Adipocyte (in vitro differentiated cells): ENCODE results near the gene LIPC.
"Not testable (repeated sequence)": the region's sequence is repeated elsewhere in the genome, so short reads cannot be mapped to it uniquely, and the experiment has no call there.

Source experiments
- DNase-seq: peaks from one replicate; pipeline ENCODE4 v3.0.0-alpha.2; 2015; ENCODE audit warnings: low read depth
- H3K27me3 ChIP-seq: replicated peaks from 2 replicates; pipeline ENCODE4 v1.7.0; 2013; ENCODE audit warnings: mild to moderate bottlenecking, low read length, moderate library complexity; ENCODE audit not compliant: control insufficient read depth, insufficient read depth
- H3K36me3 ChIP-seq: 2 replicates; pipeline ENCODE4 v1.7.0; 2013; ENCODE audit warnings: low read length, mild to moderate bottlenecking, moderate library complexity; ENCODE audit not compliant: control insufficient read depth, insufficient read depth, severe bottlenecking
- H3K4me1 ChIP-seq: 2 replicates; pipeline ENCODE4 v1.7.0; 2013; ENCODE audit warnings: mild to moderate bottlenecking, low read length, moderate library complexity; ENCODE audit not compliant: control insufficient read depth, insufficient read depth
- H3K4me3 ChIP-seq: 2 replicates; pipeline ENCODE4 v1.7.0; 2013; ENCODE audit warnings: mild to moderate bottlenecking, low read length, moderate library complexity
- H3K9ac ChIP-seq: 2 replicates; pipeline ENCODE4 v1.7.0; 2013; ENCODE audit warnings: mild to moderate bottlenecking, low read length, moderate library complexity
- H3K9me3 ChIP-seq: 2 replicates; pipeline ENCODE4 v1.7.0; 2013; ENCODE audit warnings: mild to moderate bottlenecking, low read length, moderate library complexity; ENCODE audit not compliant: control insufficient read depth

Gene LIPC

DNA sequence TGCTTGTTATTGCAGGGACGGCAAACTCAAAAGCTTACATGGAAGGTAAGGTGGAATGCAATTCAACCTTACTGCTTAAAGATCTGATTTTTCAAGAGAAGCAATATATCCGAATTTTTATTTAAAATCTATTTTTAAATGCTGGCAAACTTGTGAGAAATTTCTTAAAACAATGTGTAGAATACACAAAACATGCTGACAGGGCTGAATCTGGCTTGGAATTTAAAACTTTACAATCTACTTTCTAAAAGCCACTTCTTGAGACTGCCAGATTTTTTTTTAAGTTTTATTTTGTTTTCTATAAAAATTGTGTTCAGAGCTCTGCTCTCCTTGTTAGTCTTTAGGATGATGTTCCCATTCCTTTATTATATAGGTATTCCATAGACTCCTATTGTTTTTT lies 171.0 kb downstream of the LIPC start:
- H3K9me3 ChIP-seq: no peaks in the 10 kb centered on the region
- no peak for DNase-seq
- no peaks in the 10 kb centered on the region for H3K4me1 ChIP-seq
- no peak overlapping the region for H3K4me3 ChIP-seq
- no peak overlapping the region for H3K9ac ChIP-seq
- peaks cover 40% of the 10 kb centered on the region for H3K36me3 ChIP-seq
- no peaks in the 10 kb centered on the region for H3K27me3 ChIP-seq

DNA sequence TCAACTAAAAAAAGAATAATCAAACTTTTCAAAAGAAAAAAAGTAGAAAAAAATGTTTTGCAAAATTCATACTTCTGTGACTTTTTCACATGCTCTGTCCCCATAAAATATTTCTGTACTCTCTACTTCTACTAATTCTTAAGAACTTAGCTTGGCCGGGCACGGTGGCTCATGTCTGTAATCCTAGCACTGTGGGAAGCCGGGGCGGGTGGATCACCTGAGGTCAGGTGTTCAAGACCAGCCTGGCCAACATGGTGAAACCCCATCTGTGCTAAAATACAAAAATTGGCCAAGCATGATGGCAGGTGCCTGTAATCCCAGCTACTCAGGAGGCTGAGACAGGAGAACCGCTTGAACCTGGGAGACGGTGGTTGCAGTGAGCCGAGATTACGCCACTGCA lies 172.1 kb downstream of the LIPC start:
- H3K4me1 ChIP-seq, DNase-seq: not testable (repeated sequence)
- H3K36me3 ChIP-seq: peaks cover 44% of the 10 kb centered on the region

DNA sequence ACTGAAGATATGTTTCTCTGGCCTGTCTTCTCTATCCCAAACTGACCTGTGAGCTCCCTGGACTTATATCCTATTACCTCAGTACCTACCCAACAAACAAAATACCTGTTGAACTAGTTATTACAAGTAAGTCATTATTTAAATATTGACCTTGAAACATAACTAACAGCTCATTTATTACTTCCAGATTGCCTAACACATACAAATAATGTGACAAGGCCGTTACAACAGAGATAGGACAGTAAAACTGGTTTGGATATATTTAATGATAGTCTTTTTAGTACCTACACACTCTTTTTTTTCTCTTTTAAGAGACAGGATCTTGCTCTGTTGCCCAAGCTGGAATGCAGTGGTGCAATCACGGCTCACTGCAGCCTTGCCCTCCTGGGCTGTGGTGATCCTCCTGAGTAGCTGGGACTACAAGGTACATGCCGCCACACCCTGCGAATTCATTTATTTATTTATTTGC lies 172.7 kb downstream of the LIPC start:
- H3K4me1 ChIP-seq: peaks cover 8% of the 10 kb centered on the region
- no peaks in the 10 kb centered on the region for H3K27me3 ChIP-seq
- no peak overlapping the region for H3K9ac ChIP-seq
- no peaks in the 10 kb centered on the region for H3K9me3 ChIP-seq
- no peak for DNase-seq
- H3K36me3 ChIP-seq: peaks cover 49% of the 10 kb centered on the region
- H3K4me3 ChIP-seq: no peak overlapping the region

More for the DNA sequence above, 172.1 kb downstream of the LIPC start:
- not testable (repeated sequence) for H3K9ac ChIP-seq, H3K27me3 ChIP-seq, H3K4me3 ChIP-seq, H3K9me3 ChIP-seq

DNA sequence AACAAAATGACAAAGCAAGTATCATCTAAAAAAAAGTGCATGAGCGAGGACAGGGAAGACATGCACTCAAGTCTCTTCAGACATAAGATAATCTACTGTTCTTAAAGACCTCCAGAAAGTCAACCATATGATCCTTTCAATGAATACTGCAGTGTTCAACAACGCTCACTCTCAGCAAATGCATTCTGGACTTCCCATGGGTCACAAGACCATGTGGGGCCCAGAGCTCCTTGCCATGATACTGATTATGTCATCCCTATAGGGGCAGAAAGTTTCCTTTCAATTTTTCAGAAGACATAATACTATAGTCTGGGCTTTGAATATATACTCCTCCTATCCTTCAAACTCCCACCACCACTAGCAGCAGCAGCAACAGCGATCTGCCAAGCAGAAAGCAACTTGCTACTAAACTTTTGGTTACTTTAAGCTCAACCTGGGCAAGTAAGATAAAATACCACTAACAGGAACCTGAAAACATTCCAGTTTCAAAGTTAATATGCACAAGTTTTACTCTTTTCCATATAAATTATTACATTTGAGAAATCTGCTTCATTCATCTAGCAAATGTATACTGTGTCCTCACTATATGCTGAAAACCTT lies 174.2 kb downstream of the LIPC start:
- Histone ChIP-seq H3K4me1 (peaks cover 8% of the 10 kb centered on the region), H3K27me3 (no peaks in the 10 kb centered on the region), H3K36me3 (peaks cover 59% of the 10 kb centered on the region), H3K4me3 (no peak overlapping the region), H3K9ac (no peak overlapping the region), H3K9me3 (no peaks in the 10 kb centered on the region)
- DNase-seq: no peak

DNA sequence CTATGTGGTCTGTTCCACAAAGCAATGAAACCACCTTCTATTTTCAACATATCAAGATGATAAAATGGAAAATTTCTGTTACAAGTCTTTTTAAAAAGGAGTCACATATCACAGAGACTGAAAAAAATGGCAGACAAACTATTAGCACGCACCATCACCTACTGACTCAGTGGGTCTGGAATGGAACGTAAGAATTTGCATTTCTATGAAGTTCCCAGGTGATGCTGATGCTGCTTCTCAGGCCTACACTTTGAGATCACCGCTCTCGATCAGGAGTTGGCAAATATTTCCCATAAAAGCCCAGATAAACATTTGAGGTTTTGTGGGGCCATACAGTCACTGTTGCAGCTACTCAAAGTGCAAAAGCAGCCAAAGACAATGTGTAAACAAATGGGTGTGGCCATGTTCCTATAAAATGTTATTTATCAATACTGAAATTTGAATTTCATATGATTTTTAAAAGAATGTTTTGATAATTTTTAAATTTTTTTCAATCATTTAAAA lies 174.8 kb downstream of the LIPC start:
- Histone ChIP-seq H3K4me3 (no peak overlapping the region), H3K9me3 (no peaks in the 10 kb centered on the region), H3K4me1 (peaks cover 8% of the 10 kb centered on the region), H3K27me3 (no peaks in the 10 kb centered on the region), H3K9ac (no peak overlapping the region), H3K36me3 (peaks cover 60% of the 10 kb centered on the region)
- DNase-seq: no peak

DNA sequence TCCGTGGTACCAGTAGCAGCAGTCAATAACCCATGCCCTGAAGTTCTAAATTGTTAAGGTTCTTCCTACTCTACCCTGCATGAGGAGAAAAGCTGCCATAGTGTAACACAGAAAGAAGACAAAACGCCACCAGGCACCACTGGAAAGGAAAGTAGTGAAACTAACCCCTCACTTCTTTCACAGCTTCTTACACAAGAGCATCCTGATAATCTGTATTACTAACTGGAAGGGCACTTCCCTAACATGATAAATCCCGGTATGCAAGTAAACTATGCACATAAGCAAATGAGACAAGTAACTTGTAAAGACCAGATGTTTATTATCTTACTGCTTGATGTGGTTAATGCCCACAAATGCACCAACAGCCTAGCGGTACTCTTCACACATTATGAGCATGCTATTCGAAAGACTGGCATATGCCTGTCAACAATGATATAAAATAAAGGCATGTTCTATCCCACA lies 176.4 kb downstream of the LIPC start:
- Histone ChIP-seq H3K36me3 (peaks cover 55% of the 10 kb centered on the region), H3K9ac (no peak overlapping the region), H3K27me3 (no peaks in the 10 kb centered on the region), H3K4me3 (no peak overlapping the region), H3K9me3 (peaks cover 4% of the 10 kb centered on the region), H3K4me1 (peaks cover 8% of the 10 kb centered on the region)
- no peak for DNase-seq

DNA sequence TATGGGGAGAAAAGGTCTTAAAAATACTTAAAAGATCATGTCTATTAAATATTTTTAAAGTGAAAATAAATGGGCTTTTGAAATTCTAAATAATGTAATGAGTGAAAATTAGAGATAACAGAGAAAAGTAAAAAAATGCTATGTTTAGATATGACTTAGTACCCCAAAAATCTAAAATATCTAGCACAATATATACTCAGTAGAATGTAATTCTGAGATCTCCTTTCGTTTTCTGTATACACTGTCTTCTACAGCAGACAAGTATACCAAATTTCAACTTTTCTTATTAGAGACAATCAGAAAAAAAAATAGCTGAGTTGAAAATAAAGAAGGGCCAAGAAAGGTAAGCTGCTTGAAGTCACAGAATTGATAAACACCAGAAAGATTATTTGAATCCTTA lies 176.9 kb downstream of the LIPC start:
- Histone ChIP-seq H3K9ac (no peak overlapping the region), H3K4me1 (peaks cover 8% of the 10 kb centered on the region), H3K36me3 (peaks cover 55% of the 10 kb centered on the region), H3K9me3 (peaks cover 8% of the 10 kb centered on the region), H3K27me3 (no peaks in the 10 kb centered on the region), H3K4me3 (no peak overlapping the region)
- peak; percentile 33 for DNase-seq

DNA sequence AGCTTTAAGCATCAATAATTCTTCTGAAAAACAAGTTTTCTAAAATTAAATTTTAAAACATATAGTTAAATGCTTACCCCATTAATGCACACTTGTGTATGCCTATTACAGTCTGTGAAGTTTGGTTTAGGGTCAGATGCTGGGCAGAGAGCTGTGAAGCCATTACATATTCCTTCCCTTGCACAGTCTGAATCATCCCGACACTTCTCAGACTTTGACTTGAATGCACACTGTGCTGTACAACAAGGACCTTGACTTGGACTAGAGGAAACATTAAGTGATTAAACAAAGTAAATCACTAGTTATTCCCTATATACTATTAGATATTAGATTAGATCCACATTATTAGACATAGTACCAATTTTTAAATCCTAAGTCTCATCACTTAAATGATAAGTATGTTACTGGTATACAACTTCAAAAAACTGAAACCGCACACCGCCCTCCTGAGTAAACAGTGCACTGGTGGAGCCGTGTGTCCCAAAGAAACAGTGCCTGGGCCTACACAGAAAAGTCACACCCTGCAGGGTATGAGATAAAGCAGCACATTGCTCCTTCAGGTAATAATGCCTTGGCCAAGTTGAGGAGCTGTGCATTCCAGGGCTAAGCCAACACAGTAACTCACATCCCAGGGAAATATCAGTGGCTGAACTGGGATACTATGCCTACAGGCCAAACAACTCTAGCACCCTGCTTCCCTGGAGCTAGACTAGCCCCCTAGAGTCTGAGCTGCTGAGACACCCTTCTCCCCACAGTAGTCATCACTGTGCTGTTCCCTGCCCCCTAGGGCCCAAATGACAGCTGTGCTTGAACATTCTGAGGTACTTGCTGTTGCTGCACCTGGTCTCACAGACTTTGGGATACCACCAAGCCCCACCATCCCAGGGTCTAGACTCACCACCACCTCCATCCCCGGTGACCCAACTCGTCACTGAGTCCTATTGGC lies 180.2 kb downstream of the LIPC start:
- Histone ChIP-seq H3K4me3 (no peak overlapping the region), H3K9ac (no peak overlapping the region), H3K9me3 (peaks cover 19% of the 10 kb centered on the region), H3K27me3 (no peaks in the 10 kb centered on the region), H3K36me3 (peaks cover 56% of the 10 kb centered on the region), H3K4me1 (peaks cover 8% of the 10 kb centered on the region)
- no peak for DNase-seq

DNA sequence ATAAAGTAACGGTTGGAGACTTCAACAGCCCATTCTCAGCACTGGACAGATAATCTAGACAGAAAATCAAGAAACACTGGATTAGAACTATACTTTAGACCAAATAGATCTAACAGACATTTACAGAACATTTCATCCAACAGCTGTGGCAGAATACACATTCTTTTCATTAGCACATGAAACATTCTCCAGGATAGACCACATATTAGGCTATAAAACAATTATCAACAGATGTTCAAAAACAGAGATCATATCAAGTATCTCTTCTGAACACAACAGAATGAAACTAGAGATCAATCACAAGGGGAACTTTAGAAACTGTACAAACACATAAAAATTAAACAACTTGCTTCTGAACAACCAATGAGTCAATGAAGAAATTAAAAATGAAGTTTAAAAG lies 184.4 kb downstream of the LIPC start:
- Histone ChIP-seq H3K4me3 (no peak overlapping the region), H3K27me3 (no peaks in the 10 kb centered on the region), H3K36me3 (peaks cover 47% of the 10 kb centered on the region), H3K4me1 (no peaks in the 10 kb centered on the region), H3K9me3 (peaks cover 27% of the 10 kb centered on the region), H3K9ac (no peak overlapping the region)
- DNase-seq: no peak
